LNCaP clone FGC (cell line): ENCODE data around the gene CD33.

ENCODE experiments used
- DNase-seq: peaks from one replicate; pipeline ENCODE4 v3.0.0-alpha.2; 2011; ENCODE audit warnings: low read depth
- H3K4me3 ChIP-seq: 2 replicates; pipeline ENCODE4 v1.5.1; 2011; ENCODE audit warnings: mild to moderate bottlenecking, low read depth, low read length, control low read depth
- CTCF ChIP-seq: IDR thresholded peaks from 2 replicates; pipeline ENCODE4 v1.5.1; 2012; ENCODE audit warnings: mild to moderate bottlenecking; ENCODE audit not compliant: control insufficient read depth, insufficient read depth; ENCODE audit errors: extremely low read depth

CD33 gene

GRCh38 chr19:51196181-51196580 lies 28.7 kb upstream of the CD33 start:
- DNase-seq, result no peak
- TF ChIP-seq CTCF, result no peak
- H3K4me3 ChIP-seq, result no peak overlapping the region

DNA sequence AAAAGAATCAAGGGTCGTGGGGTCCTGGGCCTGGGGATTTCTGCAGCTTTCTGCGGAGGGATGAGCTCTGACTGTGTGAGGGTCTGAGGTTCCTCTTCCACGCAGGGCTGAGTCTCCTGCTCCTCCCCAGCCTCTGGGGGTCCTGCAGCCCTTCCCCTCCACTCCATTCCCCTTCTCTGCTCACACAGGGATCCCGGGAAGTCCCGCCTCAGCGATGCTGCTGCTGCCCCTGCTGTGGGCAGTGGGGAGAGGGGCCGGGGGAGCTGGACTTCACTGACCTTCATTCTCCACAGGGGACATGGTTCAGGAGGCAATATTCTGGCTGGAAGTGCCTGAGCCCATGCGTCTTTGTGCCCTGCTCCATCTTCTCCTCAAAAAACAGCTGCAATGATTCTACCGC lies 26.2 kb upstream of the CD33 start:
- H3K4me3 ChIP-seq, result no peak overlapping the region
- no peak for DNase-seq
- TF ChIP-seq CTCF, result no peak

GRCh38 chr19:51200071-51200666 lies 24.7 kb upstream of the CD33 start:
- no peak for DNase-seq
- no peak overlapping the region for H3K4me3 ChIP-seq
- TF ChIP-seq CTCF, result no peak

GRCh38 chr19:51201712-51202111 lies 23.2 kb upstream of the CD33 start:
- DNase-seq, result no peak
- H3K4me3 ChIP-seq, result no peak overlapping the region
- no peak for TF ChIP-seq CTCF

DNA sequence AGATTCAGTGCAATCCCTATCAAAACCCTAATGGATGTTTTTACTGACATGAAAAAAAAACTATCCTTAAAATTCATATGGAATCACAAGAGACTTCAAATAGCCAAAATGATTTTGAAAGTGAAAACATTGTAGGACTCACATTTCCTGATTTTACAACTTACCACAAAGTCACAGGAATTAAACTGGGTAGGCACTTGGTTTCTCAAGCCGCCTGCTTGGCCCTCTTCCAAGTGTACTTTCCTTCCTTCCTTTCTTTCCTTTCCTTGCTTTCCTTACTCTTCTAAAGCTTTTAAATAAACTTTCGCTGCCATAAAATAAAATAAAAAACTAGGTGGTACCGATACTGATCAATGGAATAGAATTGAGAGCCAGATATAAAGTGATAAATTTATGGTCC lies 21.0 kb upstream of the CD33 start:
- DNase-seq, result no peak

GRCh38 chr19:51204321-51204720 lies 20.6 kb upstream of the CD33 start:
- H3K4me3 ChIP-seq, result no peak overlapping the region
- no peak for DNase-seq
- no peak for TF ChIP-seq CTCF

More for the DNA sequence above, 21.0 kb upstream of the CD33 start:
- TF ChIP-seq CTCF, result no peak
- no peak overlapping the region for H3K4me3 ChIP-seq

DNA sequence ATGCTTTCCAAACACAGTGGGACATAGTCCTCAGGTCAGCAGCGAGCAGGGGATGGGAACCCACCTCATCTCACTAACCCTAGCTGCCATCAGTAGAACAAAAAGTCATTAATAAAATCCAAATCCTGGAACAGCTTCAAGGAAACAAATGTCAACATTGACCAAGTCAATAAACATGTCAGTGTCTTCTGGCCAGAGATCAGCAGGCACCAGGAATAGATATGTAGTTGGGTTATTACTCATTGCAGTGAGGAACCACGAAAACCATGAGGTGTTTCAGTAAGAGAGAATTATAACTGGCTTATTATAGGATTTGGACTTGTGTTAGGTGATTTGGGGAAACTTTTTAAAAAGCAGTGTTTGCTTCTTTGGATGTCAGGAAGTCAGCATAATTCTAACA lies 17.1 kb upstream of the CD33 start:
- H3K4me3 ChIP-seq, result no peak overlapping the region
- TF ChIP-seq CTCF, result no peak
- DNase-seq, result peak; percentile 95
